Gastroesophageal sphincter (tissue), 4 donors: ENCODE results near the gene UNKL. TPM values are rescaled to one million over a fixed set of nuclear protein-coding genes. Genes with fewer than 3 reads are reported as not detected.
A peak's percentile ranks its signal among the peaks of the same experiment; 100 is the strongest.

Experiments
- ATAC-seq: fragments of 150-250 bp; one replicate; pipeline ENCODE4 v1.9.1; 2016; ENCODE audit warnings: mild to moderate bottlenecking, moderate library complexity
- H3K27ac ChIP-seq, 4 donors: fragments of 200-600 bp; sonication (generic) in 3 of 4; 1 replicate in 3 of 4; 2 replicates in 1 of 4; pipeline ENCODE4 v1.5.1; 2016 to 2019
- H3K27me3 ChIP-seq: fragments of 200-600 bp; sonication (generic); one replicate; pipeline ENCODE4 v1.5.1; 2019
- H3K36me3 ChIP-seq, 2 donors: fragments of 200-600 bp; sonication (generic); one replicate each; pipeline ENCODE4 v1.5.1; 2019; ENCODE audit warnings: control low read depth in 1 of 2
- H3K4me1 ChIP-seq, 3 donors: fragments of 200-600 bp; sonication (generic); 1 replicate in 2 of 3; 2 replicates in 1 of 3; pipeline ENCODE4 v1.5.1; 2016 to 2019; ENCODE audit warnings: control low read depth in 2 of 3
- H3K4me3 ChIP-seq, 2 donors: fragments of 200-600 bp; sonication (generic); one replicate each; pipeline ENCODE4 v1.5.1; 2019; ENCODE audit warnings: mild to moderate bottlenecking in 1 of 2, moderate library complexity in 1 of 2
- H3K9me3 ChIP-seq, 3 donors: fragments of 200-600 bp; sonication (generic); one replicate each; pipeline ENCODE4 v1.5.1; 2017 to 2019; ENCODE audit warnings: control low read depth in 2 of 3
- CTCF ChIP-seq, 4 experiments: fragments of 200-600 bp in 2 of 4; fragments of 450-650 bp in 2 of 4; sonication (generic) in 1 of 4; IDR thresholded peaks; one replicate each; pipeline ENCODE4 v1.5.1; 2017 to 2019; ENCODE audit warnings: antibody characterized with exemption in 4 of 4, mild to moderate bottlenecking in 2 of 4, moderate library complexity in 2 of 4
- EP300 ChIP-seq: sonication (generic); formaldehyde crosslinking; IDR thresholded peaks from one replicate; pipeline ENCODE4 v1.6.1; 2017; ENCODE audit warnings: antibody characterized with exemption, mild to moderate bottlenecking
- POLR2A ChIP-seq, 2 donors: fragments of 450-650 bp; IDR thresholded peaks; one replicate each; pipeline ENCODE4 v1.6.1; 2017; ENCODE audit warnings: antibody characterized with exemption in 2 of 2, mild to moderate bottlenecking in 2 of 2, moderate library complexity in 1 of 2
- POLR2AphosphoS5 ChIP-seq: sonication (generic); formaldehyde crosslinking; IDR thresholded peaks from one replicate; pipeline ENCODE4 v1.6.1; 2017; ENCODE audit warnings: antibody characterized with exemption
- WGBS, 2 donors: methylation state at CpG; one replicate each; pipeline ENCODE4 v1.1.5; 2018; ENCODE audit warnings: low coverage in 1 of 2; 5-methylcytosine and 5-hydroxymethylcytosine counted together
- total RNA-seq, 4 donors: library from RNA; depleted of rRNA; stranded (reverse); fragments of >200 nt; gene quantifications; one replicate each; pipeline ENCODE4 v1.1.0, GENCODE V29; 2016

Gene UNKL
- total RNA-seq, 4 donors from 2014 or later: 12.3 to 29.4 (median 16.4) TPM

GRCh38 chr16:1356061-1356900, 58.2 kb downstream of the UNKL start:
- no peaks in the 10 kb centered on the region for H3K27me3 ChIP-seq
- H3K9me3 ChIP-seq: no peaks in the 10 kb centered on the region
- 63% methylated on average over 4 of the region's 33 CpGs; no CpG with 5 or more reads in 1 of the 2 donors for WGBS, 2 donors
- peaks cover 0 to 51% (median 17%) of the 10 kb centered on the region in 3 donors for H3K4me1 ChIP-seq
- H3K36me3 ChIP-seq: peaks cover 0 to 37% of the 10 kb centered on the region in 2 donors
- no peak for ATAC-seq
- no peak overlapping the region for H3K27ac ChIP-seq
- TF ChIP-seq EP300: no peak
- no peak for TF ChIP-seq POLR2AphosphoS5
- no peak for TF ChIP-seq CTCF (IDR thresholded peaks at IDR 0.05)
- TF ChIP-seq POLR2A (IDR thresholded peaks at IDR 0.05): no peak
- H3K4me3 ChIP-seq: no peak overlapping the region

GRCh38 chr16:1355591-1355990, 58.9 kb downstream of the UNKL start:
- Histone ChIP-seq H3K36me3 (peaks cover 0 to 30% of the 10 kb centered on the region in 2 donors), H3K9me3 (no peaks in the 10 kb centered on the region), H3K27me3 (no peaks in the 10 kb centered on the region), H3K4me3 (no peak overlapping the region), H3K27ac (no peak overlapping the region), H3K4me1 (peaks cover 0 to 58% (median 22%) of the 10 kb centered on the region in 3 donors)
- ATAC-seq: no peak
- WGBS, 2 donors: 60% methylated on average over 2 of the region's 15 CpGs; no CpG with 5 or more reads in 1 of the 2 donors
- TF ChIP-seq POLR2A (IDR thresholded peaks at IDR 0.05) (no peak), POLR2AphosphoS5 (no peak), EP300 (no peak), CTCF (IDR thresholded peaks at IDR 0.05) (no peak)

GRCh38 chr16:1354815-1355540, 59.5 kb downstream of the UNKL start:
- 94% methylated on average over 7 of the region's 49 CpGs; no CpG with 5 or more reads in 1 of the 2 donors for WGBS, 2 donors
- H3K4me1 ChIP-seq: peaks cover 0 to 65% (median 23%) of the 10 kb centered on the region in 3 donors
- TF ChIP-seq POLR2AphosphoS5 (no peak), CTCF (IDR thresholded peaks at IDR 0.05) (no peak), POLR2A (IDR thresholded peaks at IDR 0.05) (no peak), EP300 (no peak)
- H3K9me3 ChIP-seq: no peaks in the 10 kb centered on the region
- H3K4me3 ChIP-seq: no peak overlapping the region
- H3K36me3 ChIP-seq: peaks cover 0 to 30% of the 10 kb centered on the region in 2 donors
- ATAC-seq: no peak
- H3K27ac ChIP-seq: no peak overlapping the region
- H3K27me3 ChIP-seq: no peaks in the 10 kb centered on the region

- Histone ChIP-seq H3K27ac (peak within 1 kb of the TSS; percentile 14 to 85 (median 76)), H3K4me1 (peaks cover 0 to 64% (median 23%) of the 10 kb centered on the region in 3 donors), H3K36me3 (peaks cover 0 to 34% of the 10 kb centered on the region in 2 donors), H3K27me3 (no peaks in the 10 kb centered on the region), H3K9me3 (no peaks in the 10 kb centered on the region), H3K4me3 (peak within 1 kb of the TSS; percentile 80 to 84)
- ATAC-seq: peak; percentile 85
- WGBS, 2 donors: 0% methylated on average over 9 of the region's 98 CpGs; no CpG with 5 or more reads in 1 of the 2 donors
- peak; percentile 92 for TF ChIP-seq POLR2AphosphoS5
- TF ChIP-seq EP300: no peak
- peak in 2 of 4 experiments; percentile 7 to 12 for TF ChIP-seq CTCF (IDR thresholded peaks at IDR 0.05)
- TF ChIP-seq POLR2A (IDR thresholded peaks at IDR 0.05): peak; percentile 85 to 90
These were observed 62.7 kb downstream of the UNKL start, which contains the start of the genes GNPTG and TSR3 for GRCh38 chr16:1351582-1352362. Gene GNPTG, plus strand, starts transcription at chr16:1351931. Its CDS starts 35 bp downstream, at chr16:1351966. Gene TSR3, minus strand, starts transcription at chr16:1351878. Its CDS starts 74 bp downstream, at chr16:1351804.
